ENCODE data around the gene FBXL19.

The FBXL19 gene

GRCh38 chr16:30923554-30924075, at the start of gene FBXL19:
FBXL19 (plus strand) TSS chr16:30923572; CDS start chr16:30925755, 2,183 bp downstream.
- peaks cover 2% of the 10 kb centered on the region for H3K4me1 ChIP-seq (ENCODE audit: control insufficient read depth, insufficient read depth, low read length)
- H3K4me3 ChIP-seq (ENCODE audit: low read depth, low read length): peak within 1 kb of the TSS; percentile 98
- no peaks in the 10 kb centered on the region for H3K36me3 ChIP-seq (ENCODE audit: control insufficient read depth, insufficient read depth, low read length)

GRCh38 chr16:30874244-30874820, 49.0 kb upstream of the FBXL19 start:
- Histone ChIP-seq H3K9ac (ENCODE audit: low read depth, low read length) (peak overlapping the region; percentile 79), H3K4me3 (ENCODE audit: low read depth, low read length) (peak overlapping the region; percentile 88), H3K4me1 (ENCODE audit: control insufficient read depth, insufficient read depth, low read length) (peaks cover 5% of the 10 kb centered on the region), H3K36me3 (ENCODE audit: control insufficient read depth, insufficient read depth, low read length) (no peaks in the 10 kb centered on the region), H3K9me3 (ENCODE audit: control insufficient read depth, insufficient read depth, low read length) (no peaks in the 10 kb centered on the region), H3K27me3 (ENCODE audit: control insufficient read depth, insufficient read depth, low read length) (peaks cover 37% of the 10 kb centered on the region)

More at GRCh38 chr16:30923554-30924075, at the start of gene FBXL19:
- H3K27me3 ChIP-seq (ENCODE audit: control insufficient read depth, insufficient read depth, low read length): no peaks in the 10 kb centered on the region
- peak within 1 kb of the TSS; percentile 76 for H3K9ac ChIP-seq (ENCODE audit: low read depth, low read length)
- H3K9me3 ChIP-seq (ENCODE audit: control insufficient read depth, insufficient read depth, low read length): no peaks in the 10 kb centered on the region

- H3K27me3 ChIP-seq (ENCODE audit: control insufficient read depth, insufficient read depth, low read length): peaks cover 37% of the 10 kb centered on the region
- H3K4me1 ChIP-seq (ENCODE audit: control insufficient read depth, insufficient read depth, low read length): peaks cover 5% of the 10 kb centered on the region
- peak overlapping the region; percentile 88 for H3K4me3 ChIP-seq (ENCODE audit: low read depth, low read length)
- no peaks in the 10 kb centered on the region for H3K36me3 ChIP-seq (ENCODE audit: control insufficient read depth, insufficient read depth, low read length)
- H3K9ac ChIP-seq (ENCODE audit: low read depth, low read length): peak overlapping the region; percentile 97
- H3K9me3 ChIP-seq (ENCODE audit: control insufficient read depth, insufficient read depth, low read length): no peaks in the 10 kb centered on the region
Observed at GRCh38 chr16:30874821-30875717, 48.3 kb upstream of the FBXL19 start.

- Histone ChIP-seq H3K36me3 (ENCODE audit: control insufficient read depth, insufficient read depth, low read length) (no peaks in the 10 kb centered on the region), H3K9ac (ENCODE audit: low read depth, low read length) (peak overlapping the region; percentile 97), H3K9me3 (ENCODE audit: control insufficient read depth, insufficient read depth, low read length) (no peaks in the 10 kb centered on the region), H3K4me1 (ENCODE audit: control insufficient read depth, insufficient read depth, low read length) (peaks cover 5% of the 10 kb centered on the region), H3K27me3 (ENCODE audit: control insufficient read depth, insufficient read depth, low read length) (peaks cover 31% of the 10 kb centered on the region), H3K4me3 (ENCODE audit: low read depth, low read length) (peak overlapping the region; percentile 88)
Observed at GRCh38 chr16:30875871-30876801, 47.2 kb upstream of the FBXL19 start.

- Histone ChIP-seq H3K9ac (ENCODE audit: low read depth, low read length) (no peak overlapping the region), H3K4me1 (ENCODE audit: control insufficient read depth, insufficient read depth, low read length) (peaks cover 5% of the 10 kb centered on the region), H3K36me3 (ENCODE audit: control insufficient read depth, insufficient read depth, low read length) (no peaks in the 10 kb centered on the region), H3K9me3 (ENCODE audit: control insufficient read depth, insufficient read depth, low read length) (no peaks in the 10 kb centered on the region), H3K4me3 (ENCODE audit: low read depth, low read length) (peak overlapping the region; percentile 88), H3K27me3 (ENCODE audit: control insufficient read depth, insufficient read depth, low read length) (peaks cover 26% of the 10 kb centered on the region)
Observed at GRCh38 chr16:30876867-30877266, 46.5 kb upstream of the FBXL19 start.

- H3K9ac ChIP-seq (ENCODE audit: low read depth, low read length): no peak overlapping the region
- no peak overlapping the region for H3K4me3 ChIP-seq (ENCODE audit: low read depth, low read length)
- no peaks in the 10 kb centered on the region for H3K36me3 ChIP-seq (ENCODE audit: control insufficient read depth, insufficient read depth, low read length)
Observed at GRCh38 chr16:30882429-30883310, 40.7 kb upstream of the FBXL19 start.

GRCh38 chr16:30884760-30885159, 38.6 kb upstream of the FBXL19 start:
- Histone ChIP-seq H3K36me3 (ENCODE audit: control insufficient read depth, insufficient read depth, low read length) (no peaks in the 10 kb centered on the region), H3K4me3 (ENCODE audit: low read depth, low read length) (no peak overlapping the region), H3K4me1 (ENCODE audit: control insufficient read depth, insufficient read depth, low read length) (no peaks in the 10 kb centered on the region), H3K27me3 (ENCODE audit: control insufficient read depth, insufficient read depth, low read length) (no peaks in the 10 kb centered on the region), H3K9me3 (ENCODE audit: control insufficient read depth, insufficient read depth, low read length) (no peaks in the 10 kb centered on the region), H3K9ac (ENCODE audit: low read depth, low read length) (no peak overlapping the region)

More at GRCh38 chr16:30882429-30883310, 40.7 kb upstream of the FBXL19 start:
- Histone ChIP-seq H3K4me1 (ENCODE audit: control insufficient read depth, insufficient read depth, low read length) (no peaks in the 10 kb centered on the region), H3K27me3 (ENCODE audit: control insufficient read depth, insufficient read depth, low read length) (no peaks in the 10 kb centered on the region), H3K9me3 (ENCODE audit: control insufficient read depth, insufficient read depth, low read length) (no peaks in the 10 kb centered on the region)

- H3K36me3 ChIP-seq (ENCODE audit: control insufficient read depth, insufficient read depth, low read length): no peaks in the 10 kb centered on the region
- H3K27me3 ChIP-seq (ENCODE audit: control insufficient read depth, insufficient read depth, low read length): no peaks in the 10 kb centered on the region
- H3K9ac ChIP-seq (ENCODE audit: low read depth, low read length): no peak overlapping the region
- no peaks in the 10 kb centered on the region for H3K4me1 ChIP-seq (ENCODE audit: control insufficient read depth, insufficient read depth, low read length)
- H3K9me3 ChIP-seq (ENCODE audit: control insufficient read depth, insufficient read depth, low read length): no peaks in the 10 kb centered on the region
- H3K4me3 ChIP-seq (ENCODE audit: low read depth, low read length): no peak overlapping the region
Observed at GRCh38 chr16:30885196-30885595, 38.2 kb upstream of the FBXL19 start.

GRCh38 chr16:30886145-30886544, 37.2 kb upstream of the FBXL19 start:
- Histone ChIP-seq H3K4me1 (ENCODE audit: control insufficient read depth, insufficient read depth, low read length) (no peaks in the 10 kb centered on the region), H3K9ac (ENCODE audit: low read depth, low read length) (no peak overlapping the region), H3K4me3 (ENCODE audit: low read depth, low read length) (no peak overlapping the region), H3K27me3 (ENCODE audit: control insufficient read depth, insufficient read depth, low read length) (no peaks in the 10 kb centered on the region), H3K36me3 (ENCODE audit: control insufficient read depth, insufficient read depth, low read length) (no peaks in the 10 kb centered on the region), H3K9me3 (ENCODE audit: control insufficient read depth, insufficient read depth, low read length) (no peaks in the 10 kb centered on the region)

- Histone ChIP-seq H3K4me3 (ENCODE audit: low read depth, low read length) (no peak overlapping the region), H3K4me1 (ENCODE audit: control insufficient read depth, insufficient read depth, low read length) (no peaks in the 10 kb centered on the region), H3K9ac (ENCODE audit: low read depth, low read length) (no peak overlapping the region), H3K27me3 (ENCODE audit: control insufficient read depth, insufficient read depth, low read length) (no peaks in the 10 kb centered on the region), H3K9me3 (ENCODE audit: control insufficient read depth, insufficient read depth, low read length) (no peaks in the 10 kb centered on the region), H3K36me3 (ENCODE audit: control insufficient read depth, insufficient read depth, low read length) (no peaks in the 10 kb centered on the region)
Observed at GRCh38 chr16:30887927-30888326, 35.4 kb upstream of the FBXL19 start.

Data from iPS-15b (cell line).